Occipital lobe (tissue), 2 donors: ENCODE measurements around the gene SLC29A3. TPM values are rescaled to one million over a fixed set of nuclear protein-coding genes. Genes with fewer than 3 reads are reported as not detected.

Source experiments
- DNase-seq: peaks from one replicate; lab custom pipeline; 2025; lab: John Stamatoyannopoulos, UW
- total RNA-seq: library from RNA; depleted of rRNA; stranded (reverse); fragments of >200 nt; gene quantifications from one replicate; pipeline ENCODE4 v1.2.3, GENCODE V29; 2014

Gene SLC29A3
- total RNA-seq, 1 donor from 2014 or later: 0.78 TPM

DNA sequence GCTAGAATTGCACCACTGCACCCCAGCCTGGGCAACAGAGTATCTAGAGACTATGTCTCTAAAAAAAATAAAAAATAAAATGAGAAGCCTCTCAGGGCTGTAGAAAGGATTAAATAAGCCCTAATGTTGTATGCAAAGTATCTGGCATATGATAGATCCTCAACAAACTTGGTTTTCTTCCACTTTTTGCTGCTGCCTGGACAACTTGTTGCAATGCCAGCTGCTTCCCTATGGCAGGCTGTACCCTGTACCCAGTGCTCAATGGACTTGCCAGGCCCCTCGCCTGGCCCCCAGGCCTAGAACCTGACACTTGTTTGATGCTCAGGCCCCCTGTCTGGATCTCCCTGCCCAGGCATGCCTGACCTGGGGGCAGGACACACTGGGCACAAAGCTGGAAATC is 49.1 kb downstream of the SLC29A3 start:
- no peak for DNase-seq

GRCh38 chr10:71368643-71369042 is 49.6 kb downstream of the SLC29A3 start:
- DNase-seq: no peak

GRCh38 chr10:71369602-71370001 is 50.5 kb downstream of the SLC29A3 start:
- DNase-seq: no peak

GRCh38 chr10:71370031-71370430 is 51.0 kb downstream of the SLC29A3 start:
- DNase-seq: no peak

DNA sequence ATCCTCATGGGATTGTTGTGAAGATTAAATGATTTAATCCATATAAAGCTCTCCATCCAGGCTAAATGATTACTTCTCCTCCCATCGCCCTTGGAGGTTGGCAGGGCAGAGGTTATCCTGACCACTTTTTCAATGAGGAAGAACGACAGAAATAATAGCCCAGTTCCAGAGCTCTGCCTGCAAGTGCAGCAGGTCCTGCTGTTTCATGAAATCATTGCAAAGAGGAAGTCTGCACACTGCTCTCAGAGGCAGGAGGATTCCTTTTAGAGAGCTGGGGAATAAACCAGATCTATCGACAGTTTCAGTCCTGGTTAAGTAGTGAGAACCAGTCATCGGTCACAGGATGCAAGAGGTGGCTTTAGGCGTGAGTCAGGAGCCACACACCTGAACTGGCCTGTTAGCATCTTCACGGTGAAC is 52.7 kb downstream of the SLC29A3 start:
- no peak for DNase-seq

GRCh38 chr10:71372882-71373495 is 53.9 kb downstream of the SLC29A3 start:
- no peak for DNase-seq

- DNase-seq: no peak
Observed at GRCh38 chr10:71374481-71375233, 55.6 kb downstream of the SLC29A3 start.

DNA sequence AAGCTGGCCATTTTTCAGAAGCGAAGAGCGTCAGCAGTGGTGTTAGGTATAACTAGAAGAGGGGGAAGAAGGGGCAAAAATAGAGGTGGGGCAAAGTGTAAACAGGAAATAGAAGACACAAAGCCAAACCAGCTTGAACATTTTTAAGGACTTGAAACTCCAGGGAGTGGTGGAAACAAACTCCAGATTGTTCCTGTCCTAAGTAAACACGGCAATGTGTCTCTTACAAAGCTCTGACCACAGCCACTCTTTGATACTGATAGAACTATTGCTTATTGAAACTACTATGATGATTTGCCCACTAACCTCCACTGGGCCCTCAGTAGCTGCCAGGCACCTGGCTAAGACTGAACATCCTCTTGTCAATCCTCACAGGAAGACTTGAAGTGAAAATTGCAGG is 56.9 kb downstream of the SLC29A3 start:
- DNase-seq: no peak

GRCh38 chr10:71378336-71379117 is 59.5 kb downstream of the SLC29A3 start:
- DNase-seq: no peak

DNA sequence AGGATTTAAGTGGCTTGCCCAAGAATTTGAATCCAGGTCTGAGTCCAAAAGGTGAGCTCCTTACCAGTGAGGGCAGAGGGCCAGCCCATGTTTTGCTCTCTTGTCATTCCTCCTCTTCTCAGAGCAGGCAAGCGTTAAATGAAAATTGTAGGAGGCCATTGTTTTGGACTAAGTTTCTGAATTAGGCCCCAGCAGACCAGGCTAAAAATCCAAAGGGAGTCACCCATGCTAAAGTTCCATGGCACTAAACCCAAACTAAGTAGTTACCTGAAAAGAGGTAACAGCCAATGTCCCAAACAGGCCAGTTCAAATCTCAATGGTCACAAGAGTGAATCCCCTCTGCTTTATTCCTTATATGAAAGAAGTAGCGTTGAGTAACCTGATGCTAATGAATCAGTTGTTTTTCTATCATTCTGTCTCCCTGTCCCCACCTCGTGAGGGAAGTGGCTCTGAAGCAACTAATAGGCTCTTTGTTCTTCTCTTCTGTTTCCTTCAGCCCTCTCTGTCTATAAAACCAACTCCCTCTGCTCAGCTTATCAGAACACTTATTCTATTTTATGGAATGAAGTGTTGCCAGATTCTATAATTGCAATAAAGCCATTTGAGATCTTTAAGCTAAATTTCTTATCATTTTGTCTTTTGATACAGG is 60.2 kb downstream of the SLC29A3 start:
- DNase-seq: no peak

DNA sequence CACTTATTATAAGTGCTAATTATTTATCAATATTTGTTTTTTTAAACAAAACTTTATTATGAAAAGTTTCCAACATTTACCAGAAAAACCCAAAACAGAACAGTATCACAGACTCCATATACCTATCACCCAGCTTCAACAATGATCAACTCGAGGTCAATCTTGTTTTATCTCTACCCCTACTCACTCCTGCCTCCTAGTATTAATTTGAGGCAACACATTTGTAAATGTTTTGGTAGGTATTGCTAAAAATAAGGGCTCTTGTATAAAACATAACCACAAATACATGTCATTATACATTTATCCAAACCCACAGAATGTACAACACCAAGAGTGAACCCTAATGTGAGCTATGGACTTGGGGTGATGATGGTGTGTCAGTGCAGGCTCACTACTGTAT is 61.8 kb downstream of the SLC29A3 start:
- DNase-seq: no peak

DNA sequence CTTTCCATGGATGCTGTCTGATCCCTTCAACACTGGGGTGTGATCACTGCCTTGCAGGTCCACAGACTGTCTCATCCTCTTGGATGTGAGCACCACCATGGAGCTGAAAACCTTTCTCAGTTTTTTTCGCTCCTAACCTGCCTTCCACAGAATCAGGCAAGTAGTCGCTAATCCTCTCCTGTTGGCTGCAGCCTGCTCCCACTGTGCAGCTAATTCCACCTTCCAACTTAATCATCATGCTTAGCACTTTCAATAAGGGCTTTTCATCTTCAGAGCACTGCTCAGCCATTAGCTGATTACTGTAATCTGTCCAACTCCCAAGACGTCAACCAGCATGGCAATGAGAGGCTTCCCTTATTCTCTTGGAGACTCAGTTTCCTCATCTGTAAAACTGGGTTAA is 62.6 kb downstream of the SLC29A3 start:
- DNase-seq: no peak

GRCh38 chr10:71382028-71382427 is 63.0 kb downstream of the SLC29A3 start:
- DNase-seq: no peak

DNA sequence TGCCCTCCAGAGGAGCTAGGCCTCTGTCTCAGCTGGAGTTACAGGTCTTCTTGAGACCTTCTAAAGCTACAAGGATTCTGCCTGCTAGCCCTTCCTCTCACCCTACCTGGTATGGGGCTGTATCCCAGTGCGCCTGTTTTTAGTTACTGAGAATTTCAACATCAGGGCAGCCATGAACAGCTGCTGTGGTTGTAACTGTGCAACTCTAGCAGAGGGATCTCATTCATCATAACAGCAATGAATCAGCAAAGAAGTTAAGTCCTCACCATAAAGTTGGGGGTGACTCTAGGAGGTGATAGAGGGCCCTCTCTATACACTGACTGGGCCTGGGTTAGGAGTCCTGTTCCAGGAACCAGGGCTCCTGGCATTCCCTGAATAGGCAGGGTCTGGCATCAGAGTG is 63.7 kb downstream of the SLC29A3 start:
- no peak for DNase-seq

GRCh38 chr10:71383972-71384687 is 65.1 kb downstream of the SLC29A3 start:
- peak; percentile 56 for DNase-seq

DNA sequence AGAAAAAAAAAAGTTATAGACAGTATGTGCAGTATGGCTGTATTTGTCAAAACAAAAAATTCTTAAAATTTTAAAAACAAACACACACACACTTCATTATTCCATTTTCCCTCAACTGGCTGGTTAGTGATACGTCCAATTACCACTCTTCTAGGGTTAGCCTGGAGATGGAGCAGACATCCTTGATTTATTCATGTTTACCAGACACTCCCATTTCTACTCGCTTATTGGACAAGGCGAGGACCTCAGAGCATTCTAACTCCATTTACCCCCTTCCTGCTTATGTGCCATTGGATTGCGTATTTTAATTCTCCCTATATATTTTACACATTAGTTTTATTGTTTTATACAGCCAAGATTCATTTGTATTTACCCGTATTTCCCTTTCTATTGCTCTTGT is 69.1 kb downstream of the SLC29A3 start:
- no peak for DNase-seq

DNA sequence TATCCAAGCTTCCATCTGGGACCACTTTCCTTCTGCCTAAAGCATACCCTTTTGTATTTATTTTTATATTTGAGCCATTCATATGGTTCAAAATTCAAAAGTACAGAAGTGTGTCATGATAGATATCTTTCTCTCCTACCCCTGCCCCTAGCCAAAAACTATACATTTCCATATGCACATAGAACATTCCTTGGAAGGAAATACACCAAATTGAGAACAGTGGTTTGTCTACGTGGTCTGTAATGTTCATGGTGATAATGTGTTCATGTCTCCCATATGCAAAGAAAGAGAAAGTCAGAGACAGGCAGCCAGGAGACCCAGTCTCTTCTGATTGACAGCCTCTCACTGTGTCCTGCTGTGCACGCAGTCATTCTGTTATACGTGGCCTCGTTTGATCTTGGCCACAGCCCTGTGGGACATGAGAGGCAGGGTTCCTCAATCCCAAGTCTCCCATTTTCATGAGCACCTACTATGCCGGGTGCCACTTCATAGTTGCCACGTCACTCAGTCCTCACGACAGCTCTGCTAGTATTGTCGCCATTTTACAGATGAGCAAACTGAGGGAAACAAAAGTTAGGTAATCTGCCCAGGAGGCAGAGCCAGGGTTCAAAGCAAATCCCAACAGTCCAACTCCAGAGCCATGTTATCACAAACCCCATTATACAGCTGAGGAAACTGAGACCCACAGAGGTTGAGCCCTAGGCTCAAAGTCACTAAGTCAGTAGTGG is 69.7 kb downstream of the SLC29A3 start:
- DNase-seq: no peak

DNA sequence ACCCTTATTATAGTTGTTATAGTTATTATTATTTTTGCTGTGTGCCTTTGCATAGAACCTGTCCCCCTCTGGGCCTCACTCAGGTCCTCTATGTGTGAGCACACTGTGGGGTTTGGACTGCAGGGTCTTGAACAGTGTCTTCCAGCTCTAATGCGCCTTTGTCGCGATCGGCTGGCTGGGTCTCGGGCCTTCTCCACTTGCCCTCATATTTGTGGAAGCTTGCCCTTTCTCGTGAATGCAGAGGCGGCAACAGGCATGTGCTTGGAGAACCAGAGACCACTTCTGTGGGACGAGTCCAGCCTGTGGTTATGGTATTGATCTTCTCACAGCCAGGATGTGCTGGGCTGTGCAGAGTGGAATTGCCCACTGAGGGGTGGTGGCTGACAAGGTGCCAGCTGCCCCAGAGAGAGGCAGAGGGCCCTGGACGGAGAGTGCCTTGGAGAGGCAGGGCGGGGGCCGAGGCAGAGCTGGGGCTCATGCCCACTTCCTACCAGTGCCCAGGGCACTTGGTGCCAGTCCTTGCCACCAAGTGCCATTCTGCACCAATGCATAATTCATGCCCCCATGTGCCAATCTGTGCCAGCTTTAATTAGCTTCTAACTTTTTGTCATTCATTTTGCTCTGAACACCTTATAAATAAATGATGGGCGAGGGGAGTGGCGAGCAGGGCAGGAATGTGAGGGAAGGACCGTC is 70.9 kb downstream of the SLC29A3 start:
- DNase-seq: no peak

- peak; percentile 20 for DNase-seq
Observed at GRCh38 chr10:71390461-71390835, 71.4 kb downstream of the SLC29A3 start.
